Spleen (tissue), 11 donors: ENCODE results near the gene EID3. TPM values are rescaled to one million over a fixed set of nuclear protein-coding genes. Genes with fewer than 3 reads are reported as not detected.
A peak's percentile ranks its signal among the peaks of the same experiment; 100 is the strongest.

ENCODE experiments used
- DNase-seq: peaks from one replicate; pipeline ENCODE4 v3.0.0-alpha.2; 2020
- H3K27ac ChIP-seq, 8 donors: fragments of 200-600 bp; sonication (generic) in 7 of 8; 1 replicate in 4 of 8; 2 replicates in 4 of 8; pipeline versions ENCODE4 v1.5.0 to v1.8.0; 2016 to 2021; ENCODE audit warnings: inconsistent platforms in 4 of 8, mild to moderate bottlenecking in 4 of 8, moderate library complexity in 1 of 8
- H3K27me3 ChIP-seq, 7 donors: fragments of 200-600 bp; sonication (generic) in 6 of 7; replicated peaks in 1 of 7; 1 replicate in 4 of 7; 2 replicates in 3 of 7; pipeline versions ENCODE4 v1.5.0 to v1.8.0; 2016 to 2021; ENCODE audit warnings: inconsistent platforms in 3 of 7, mild to moderate bottlenecking in 1 of 7
- H3K36me3 ChIP-seq, 6 donors: fragments of 200-600 bp; sonication (generic) in 5 of 6; 1 replicate in 4 of 6; 2 replicates in 2 of 6; pipeline versions ENCODE4 v1.5.0 to v1.8.0; 2016 to 2021; ENCODE audit warnings: inconsistent platforms in 2 of 6
- H3K4me1 ChIP-seq, 6 donors: fragments of 200-600 bp; sonication (generic) in 5 of 6; 1 replicate in 3 of 6; 2 replicates in 3 of 6; pipeline versions ENCODE4 v1.5.0 to v1.8.0; 2016 to 2021; ENCODE audit warnings: inconsistent platforms in 3 of 6
- H3K4me3 ChIP-seq, 8 donors: fragments of 200-600 bp; sonication (generic) in 7 of 8; 1 replicate in 4 of 8; 2 replicates in 4 of 8; pipeline versions ENCODE4 v1.5.0 to v1.8.0; 2016 to 2021; ENCODE audit warnings: inconsistent platforms in 4 of 8, mild to moderate bottlenecking in 4 of 8, moderate library complexity in 2 of 8
- H3K9me3 ChIP-seq, 8 donors: fragments of 200-600 bp; sonication (generic) in 7 of 8; 1 replicate in 4 of 8; 2 replicates in 4 of 8; pipeline versions ENCODE4 v1.5.0 to v1.8.0; 2016 to 2021; ENCODE audit warnings: inconsistent platforms in 4 of 8
- POLR2A ChIP-seq, 3 donors: fragments of 450-650 bp; IDR thresholded peaks; one replicate each; pipeline ENCODE4 v1.5.1; 2017; ENCODE audit warnings: antibody characterized with exemption in 3 of 3, mild to moderate bottlenecking in 1 of 3
- POLR2AphosphoS5 ChIP-seq, 3 donors: sonication (generic); formaldehyde crosslinking; IDR thresholded peaks; one replicate each; pipeline ENCODE4 v1.5.1; 2017; ENCODE audit warnings: antibody characterized with exemption in 3 of 3
- WGBS, 5 donors: extraction: QIAGEN DNeasy Blood & Tissue Kit in 3 of 5; methylation state at CpG; one replicate each; pipeline versions ENCODE4 v1.1.5 to v1.1.7; 2013 to 2018; 5-methylcytosine and 5-hydroxymethylcytosine counted together
- intact Hi-C: fragments of 100-400 bp; cut with DNase I; formaldehyde crosslinking; loops from one replicate; pipeline ENCODE4 v1.15.0; 2023; ENCODE audit warnings: low total_unique reads
- polyA plus RNA-seq, 3 donors: library from polyadenylated mRNA; stranded (reverse); fragments of 200-250 nt; gene quantifications; one replicate each; pipeline ENCODE4 v1.2.1, GENCODE V29; 2013
- total RNA-seq, 7 donors: library from RNA; depleted of rRNA in 3 of 7; stranded (reverse); fragments of >200 nt in 3 of 7; fragmentation: NEBNext Ultra II Directional in 4 of 7; extraction: Animal tissue kit (Norgen Biotek cat#: 25700) in 4 of 7; gene quantifications; one replicate each; pipeline versions ENCODE4 v1.1.0 to v1.2.1, GENCODE V29; 2016 to 2021
- TF ChIP-seq, protein P1 (sequence below), 11 experiments: fragments of 200-600 bp in 7 of 11; fragments of 450-650 bp in 4 of 11; sonication (generic) in 4 of 11; IDR thresholded peaks in 8 of 11; conservative IDR thresholded peaks in 3 of 11; 1 replicate in 7 of 11; 2 replicates in 4 of 11; pipeline versions ENCODE4 v1.4.0 to v1.8.0; 2016 to 2021; ENCODE audit warnings: antibody characterized with exemption in 11 of 11, inconsistent platforms in 4 of 11, mild to moderate bottlenecking in 1 of 11
- donor health status: healthy with polysubstance abuse.
- donor health status: DM: no; HTN: no; CAD: no; lungs with moderate emphysema.
- donor health status: DM: no; HTN: no; CAD: no.
- donor health status: Bipolar disorder and iron deficiency.
- donor health status: healthy.
- donor health status: DM: no; HTN: no; CAD: no.
- donor health status: DM: yes; HTN: yes; CAD: no.

EID3 gene
- total and polyA plus RNA-seq, 10 donors = 2.4 to 20.8 (median 6.1) TPM

DNA sequence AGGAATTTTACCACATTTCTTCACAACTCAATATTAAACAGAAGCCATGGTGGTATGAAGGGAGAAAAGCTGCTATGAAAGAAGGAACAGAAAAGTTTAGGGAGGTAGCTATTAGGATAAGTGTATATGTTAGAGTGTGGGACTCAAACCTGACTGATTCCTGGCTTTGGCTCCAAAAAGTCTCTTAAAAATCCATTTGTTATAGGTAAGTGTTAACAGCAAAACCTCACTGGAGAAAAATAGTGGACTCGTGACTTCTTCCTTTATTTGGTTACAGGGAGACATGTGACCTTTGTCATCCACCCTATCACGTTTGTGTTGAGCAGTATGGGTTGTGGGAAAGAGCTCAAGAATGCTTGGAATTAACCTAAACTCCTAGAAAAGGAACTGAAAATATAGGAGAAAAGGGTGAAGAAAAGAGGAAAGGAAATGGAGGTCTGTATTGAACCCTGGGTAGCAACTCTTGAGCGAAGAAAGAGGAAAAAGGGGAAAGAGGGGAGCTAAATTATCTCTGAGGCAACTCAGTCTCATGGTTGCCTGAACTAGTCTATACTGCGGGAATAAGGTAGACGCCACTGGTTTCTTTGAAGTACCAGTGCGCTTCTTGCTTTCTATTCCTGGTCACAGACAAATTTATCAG, 3.6 kb upstream of the EID3 start:
- Histone ChIP-seq H3K36me3 (peaks cover 0 to 71% (median 2%) of the 10 kb centered on the region in 6 donors), H3K9me3 (no peaks in the 10 kb centered on the region), H3K27me3 (no peaks in the 10 kb centered on the region), H3K4me1 (peaks cover 12 to 76% (median 29%) of the 10 kb centered on the region in 6 donors), H3K4me3 (no peak overlapping the region), H3K27ac (no peak overlapping the region)
- intact Hi-C loops = no loop called here
- no peak for DNase-seq
- TF ChIP-seq, protein P1, sequence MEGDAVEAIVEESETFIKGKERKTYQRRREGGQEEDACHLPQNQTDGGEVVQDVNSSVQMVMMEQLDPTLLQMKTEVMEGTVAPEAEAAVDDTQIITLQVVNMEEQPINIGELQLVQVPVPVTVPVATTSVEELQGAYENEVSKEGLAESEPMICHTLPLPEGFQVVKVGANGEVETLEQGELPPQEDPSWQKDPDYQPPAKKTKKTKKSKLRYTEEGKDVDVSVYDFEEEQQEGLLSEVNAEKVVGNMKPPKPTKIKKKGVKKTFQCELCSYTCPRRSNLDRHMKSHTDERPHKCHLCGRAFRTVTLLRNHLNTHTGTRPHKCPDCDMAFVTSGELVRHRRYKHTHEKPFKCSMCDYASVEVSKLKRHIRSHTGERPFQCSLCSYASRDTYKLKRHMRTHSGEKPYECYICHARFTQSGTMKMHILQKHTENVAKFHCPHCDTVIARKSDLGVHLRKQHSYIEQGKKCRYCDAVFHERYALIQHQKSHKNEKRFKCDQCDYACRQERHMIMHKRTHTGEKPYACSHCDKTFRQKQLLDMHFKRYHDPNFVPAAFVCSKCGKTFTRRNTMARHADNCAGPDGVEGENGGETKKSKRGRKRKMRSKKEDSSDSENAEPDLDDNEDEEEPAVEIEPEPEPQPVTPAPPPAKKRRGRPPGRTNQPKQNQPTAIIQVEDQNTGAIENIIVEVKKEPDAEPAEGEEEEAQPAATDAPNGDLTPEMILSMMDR (IDR thresholded peaks at IDR 0.05 in 8 of 11, conservative IDR thresholded peaks at IDR 0.05 in 3 of 11) = no peak
- WGBS, 5 donors = 72 to 79% (median 75%) methylated on average over 6 of the region's 6 CpGs

DNA sequence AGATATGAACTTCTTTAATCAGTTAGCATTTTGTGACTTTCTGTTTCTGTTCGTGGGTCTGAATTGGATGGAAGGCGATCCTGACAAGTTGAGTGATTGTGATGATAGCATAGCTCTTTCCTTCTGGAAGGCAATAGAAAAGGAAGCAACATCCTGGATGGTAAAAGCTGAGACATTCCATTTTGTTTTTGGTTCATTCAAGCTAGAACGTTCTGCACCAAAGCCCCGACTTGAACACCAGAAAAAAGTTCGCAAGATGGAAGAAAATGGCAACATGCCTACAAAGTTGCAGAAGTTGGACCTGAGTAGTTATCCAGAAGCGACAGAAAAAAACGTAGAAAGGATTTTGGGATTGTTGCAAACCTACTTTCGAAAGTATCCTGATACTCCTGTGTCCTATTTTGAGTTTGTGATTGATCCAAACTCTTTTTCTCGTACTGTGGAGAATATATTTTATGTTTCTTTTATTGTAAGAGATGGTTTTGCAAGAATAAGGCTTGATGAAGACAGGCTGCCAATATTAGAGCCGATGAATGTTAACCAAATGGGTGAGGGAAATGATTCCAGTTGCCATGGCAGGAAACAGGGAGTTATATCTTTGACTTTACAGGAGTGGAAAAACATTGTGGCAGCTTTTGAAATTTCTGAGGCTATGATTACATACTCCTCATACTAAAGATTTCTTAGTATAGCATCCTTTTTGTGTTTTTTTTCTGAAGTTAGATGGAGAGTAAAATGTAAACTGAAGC, 896 bp downstream of the EID3 start:
- H3K4me1 ChIP-seq = peaks cover 15 to 71% (median 48%) of the 10 kb centered on the region in 6 donors
- H3K9me3 ChIP-seq = no peaks in the 10 kb centered on the region
- H3K4me3 ChIP-seq = peak overlapping the region in 7 of 8 donors; percentile 43 to 75 (median 51)
- 83 to 92% (median 88%) methylated on average over 10 of the region's 10 CpGs for WGBS, 5 donors
- TF ChIP-seq, protein P1 (IDR thresholded peaks at IDR 0.05 in 8 of 11, conservative IDR thresholded peaks at IDR 0.05 in 3 of 11) = no peak
- TF ChIP-seq POLR2AphosphoS5 (IDR thresholded peaks at IDR 0.05) (no peak), POLR2A (IDR thresholded peaks at IDR 0.05) (no peak)
- DNase-seq = no peak
- intact Hi-C loops = no loop called here
- H3K36me3 ChIP-seq = peaks cover 0 to 53% (median 0%) of the 10 kb centered on the region in 6 donors
- H3K27me3 ChIP-seq = no peaks in the 10 kb centered on the region
- H3K27ac ChIP-seq = peak overlapping the region; percentile 58 to 89 (median 80)

DNA sequence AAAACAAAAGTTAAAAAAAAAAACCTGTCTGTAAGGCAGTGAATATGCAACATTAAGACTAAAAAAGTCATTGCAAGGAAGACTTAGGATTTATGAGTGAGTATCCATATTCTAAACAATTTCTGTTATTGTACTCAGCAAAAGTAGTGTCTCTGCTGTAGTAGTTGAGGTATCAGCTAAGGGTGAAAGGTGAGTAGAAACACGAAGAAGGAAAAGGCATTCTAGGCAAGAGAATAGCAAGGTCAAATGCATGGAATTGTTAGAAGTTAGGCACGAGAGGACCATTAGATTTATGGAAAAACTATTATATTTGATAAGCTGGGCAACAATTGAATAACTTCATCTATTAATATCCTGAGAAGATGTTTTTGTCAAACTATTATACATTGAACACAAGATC, 1.8 kb downstream of the EID3 start:
- 84 to 93% (median 88%) methylated on average over 2 of the region's 2 CpGs for WGBS, 5 donors
- DNase-seq = no peak
- intact Hi-C loops = no loop called here

DNA sequence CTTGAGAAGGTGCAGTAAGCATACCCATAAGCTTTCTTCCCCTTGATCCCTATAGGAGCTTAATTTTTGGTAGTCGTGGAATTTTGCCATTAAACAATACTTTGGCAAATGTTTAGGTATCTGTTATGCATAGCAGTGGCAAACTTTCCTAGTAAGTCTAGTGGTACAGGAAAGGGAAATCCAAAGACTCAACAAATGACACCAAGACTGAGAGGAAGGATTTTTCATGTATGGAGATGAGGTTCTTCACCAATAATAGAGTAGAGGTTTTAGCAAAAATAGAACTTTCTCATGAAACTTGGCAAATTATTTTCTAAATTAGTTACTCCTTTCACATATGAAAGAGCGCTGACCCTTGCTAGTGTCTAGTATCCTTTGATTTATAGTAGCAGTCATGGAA, 2.8 kb downstream of the EID3 start:
- Histone ChIP-seq H3K36me3 (peaks cover 0 to 54% (median 4%) of the 10 kb centered on the region in 6 donors), H3K27ac (no peak overlapping the region), H3K9me3 (no peaks in the 10 kb centered on the region), H3K4me3 (no peak overlapping the region), H3K4me1 (peaks cover 15 to 57% (median 45%) of the 10 kb centered on the region in 6 donors), H3K27me3 (no peaks in the 10 kb centered on the region)
- WGBS, 5 donors = 69 to 98% (median 97%) methylated on average over 2 of the region's 2 CpGs
- DNase-seq = no peak
- intact Hi-C loops = no loop called here
- TF ChIP-seq POLR2A (IDR thresholded peaks at IDR 0.05) (no peak), POLR2AphosphoS5 (IDR thresholded peaks at IDR 0.05) (no peak)
- TF ChIP-seq, protein P1 (IDR thresholded peaks at IDR 0.05 in 8 of 11, conservative IDR thresholded peaks at IDR 0.05 in 3 of 11) = no peak

More for the DNA sequence above, 1.8 kb downstream of the EID3 start:
- no peaks in the 10 kb centered on the region for H3K9me3 ChIP-seq
- H3K36me3 ChIP-seq = peaks cover 0 to 53% (median 0%) of the 10 kb centered on the region in 6 donors
- no peaks in the 10 kb centered on the region for H3K27me3 ChIP-seq
- no peak overlapping the region for H3K27ac ChIP-seq
- no peak for TF ChIP-seq POLR2AphosphoS5 (IDR thresholded peaks at IDR 0.05)
- TF ChIP-seq POLR2A (IDR thresholded peaks at IDR 0.05) = no peak
- H3K4me1 ChIP-seq = peaks cover 15 to 62% (median 46%) of the 10 kb centered on the region in 6 donors
- no peak overlapping the region for H3K4me3 ChIP-seq
